Activated T-helper 9 cell treated with anti-CD3 and anti-CD28 coated beads, Interleukin-2, amount 50 U/mL, for 16 hours (primary cell): Measurements from ENCODE around the gene URM1.

Experiments used
- DNase-seq: peaks from one replicate; pipeline ENCODE4 v3.0.0-alpha.2; 2020; ENCODE audit warnings: low read depth

The URM1 gene

GRCh38 chr9:128385496-128386460 is 14.6 kb downstream of the URM1 start:
- no peak for DNase-seq

GRCh38 chr9:128388150-128388549 is 17.0 kb downstream of the URM1 start:
- no peak for DNase-seq

GRCh38 chr9:128389395-128390149 is 18.4 kb downstream of the URM1 start:
- DNase-seq, result no peak

GRCh38 chr9:128390150-128390812 is 19.1 kb downstream of the URM1 start:
- no peak for DNase-seq

- no peak for DNase-seq
These were observed 19.9 kb downstream of the URM1 start for GRCh38 chr9:128390813-128391711.

- no peak for DNase-seq
These were observed 20.8 kb downstream of the URM1 start for GRCh38 chr9:128391956-128392301.

- DNase-seq, result no peak
These were observed 21.3 kb downstream of the URM1 start for GRCh38 chr9:128392302-128393144.

GRCh38 chr9:128393145-128393775 is 22.1 kb downstream of the URM1 start:
- no peak for DNase-seq

- DNase-seq, result no peak
These were observed 22.8 kb downstream of the URM1 start for GRCh38 chr9:128393970-128394369.

- DNase-seq, result no peak
These were observed 23.4 kb downstream of the URM1 start for GRCh38 chr9:128394379-128395168.

- no peak for DNase-seq
These were observed 25.9 kb downstream of the URM1 start for GRCh38 chr9:128396970-128397613.

GRCh38 chr9:128397831-128398230 is 26.7 kb downstream of the URM1 start:
- DNase-seq, result no peak

GRCh38 chr9:128399861-128400260 is 28.7 kb downstream of the URM1 start:
- no peak for DNase-seq

- DNase-seq, result no peak
These were observed 33.4 kb downstream of the URM1 start for GRCh38 chr9:128404560-128404959.

- no peak for DNase-seq
These were observed 34.1 kb downstream of the URM1 start for GRCh38 chr9:128405077-128405779.

- no peak for DNase-seq
These were observed 34.6 kb downstream of the URM1 start for GRCh38 chr9:128405780-128406171.

- DNase-seq, result no peak
These were observed 35.7 kb downstream of the URM1 start for GRCh38 chr9:128406848-128407391.

GRCh38 chr9:128408963-128409431 is 37.8 kb downstream of the URM1 start:
- no peak for DNase-seq
